Mucosa of stomach (tissue), 1 donor: Measurements from ENCODE around the gene APOC4.

Source experiments
- H3K27me3 ChIP-seq: one replicate; pipeline ENCODE4 v1.7.0; 2013; ENCODE audit warnings: mild to moderate bottlenecking, low read length; ENCODE audit not compliant: control insufficient read depth, insufficient read depth
- H3K36me3 ChIP-seq: one replicate; pipeline ENCODE4 v1.7.0; 2013; ENCODE audit warnings: low read length; ENCODE audit not compliant: control insufficient read depth, insufficient read depth
- H3K4me1 ChIP-seq: one replicate; pipeline ENCODE4 v1.7.0; 2013; ENCODE audit warnings: mild to moderate bottlenecking, low read length; ENCODE audit not compliant: control insufficient read depth, insufficient read depth
- H3K4me3 ChIP-seq: one replicate; pipeline ENCODE4 v1.7.0; 2013; ENCODE audit warnings: low read length
- H3K9ac ChIP-seq: one replicate; pipeline ENCODE4 v1.7.0; 2013; ENCODE audit warnings: mild to moderate bottlenecking, low read length, moderate library complexity
- H3K9me3 ChIP-seq: one replicate; pipeline ENCODE4 v1.7.0; 2013; ENCODE audit warnings: mild to moderate bottlenecking, low read length, moderate library complexity; ENCODE audit not compliant: control insufficient read depth
- donor health status: Pancreatic carcinoma.

The APOC4 gene

DNA sequence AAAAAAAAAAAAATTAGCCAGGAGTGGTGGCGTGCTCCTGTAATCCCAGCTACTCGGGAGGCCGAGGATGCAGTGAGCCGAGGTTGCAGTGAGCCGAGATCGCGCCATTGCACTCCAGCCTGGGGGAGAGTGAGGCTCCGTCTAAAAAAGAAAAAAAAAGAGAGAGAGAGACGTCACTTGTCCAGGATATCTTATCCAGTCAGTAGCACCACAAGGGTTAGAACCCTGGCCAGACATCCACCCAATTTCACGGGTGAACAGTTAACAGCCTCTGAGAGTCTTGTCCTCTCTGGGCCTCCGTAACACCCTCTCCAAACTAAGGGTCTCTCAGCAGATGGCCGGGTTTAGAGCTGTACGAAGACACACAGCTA, 12.2 kb downstream of the APOC4 start:
- Histone ChIP-seq H3K36me3 (no peaks in the 10 kb centered on the region), H3K4me3 (peak overlapping the region; percentile 95), H3K9ac (peak overlapping the region; percentile 91), H3K9me3 (no peaks in the 10 kb centered on the region), H3K4me1 (peaks cover 20% of the 10 kb centered on the region), H3K27me3 (no peaks in the 10 kb centered on the region)

DNA sequence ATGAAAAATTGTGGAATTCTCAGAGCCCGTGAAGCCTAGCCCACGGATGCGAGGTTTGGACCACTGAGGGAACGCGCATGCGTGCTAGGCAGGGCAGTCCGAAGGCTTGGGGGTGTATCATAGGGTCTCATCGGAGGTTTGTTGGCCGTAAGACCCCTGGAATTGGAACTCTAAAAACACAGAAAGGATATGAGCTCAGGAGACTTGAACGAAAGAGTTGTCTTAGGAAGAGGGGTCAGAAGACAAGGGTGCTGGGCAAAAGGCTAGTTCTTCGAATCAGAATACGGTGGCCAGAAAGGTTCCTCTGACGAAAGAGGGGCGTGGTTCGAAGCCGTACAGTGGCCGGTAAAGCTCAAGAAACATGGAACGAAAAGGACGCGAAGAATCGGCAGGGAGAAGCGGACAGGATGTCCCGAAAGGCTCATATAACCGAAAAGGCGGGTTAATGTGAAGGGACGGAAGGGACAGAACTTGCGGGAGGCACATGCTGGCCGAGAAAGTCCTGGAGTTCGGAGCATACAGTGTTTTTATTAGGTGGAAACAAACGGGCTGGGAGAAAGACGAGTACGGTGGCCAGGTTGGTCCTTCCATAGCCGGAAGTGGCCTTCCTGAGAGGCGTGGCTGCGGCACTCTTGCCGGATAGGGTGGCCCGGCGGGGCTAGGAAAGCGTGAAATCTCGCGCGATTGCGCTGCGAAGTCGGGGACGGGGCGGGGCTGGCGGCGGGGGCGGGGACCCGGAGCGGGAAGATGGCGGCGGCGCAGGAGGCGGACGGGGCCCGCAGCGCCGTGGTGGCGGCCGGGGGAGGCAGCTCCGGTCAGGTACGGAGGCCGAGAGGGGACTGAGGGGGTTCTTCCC, 12.8 kb downstream of the APOC4 start, which contains the start of gene CLPTM1:
Gene CLPTM1, plus strand, starts transcription at position 732 of the 856 bp plus-strand sequence. Its CDS starts 16 bp downstream, at position 748.
- H3K4me3 ChIP-seq = peak within 1 kb of the TSS; percentile 95
- peaks cover 20% of the 10 kb centered on the region for H3K4me1 ChIP-seq
- H3K27me3 ChIP-seq = no peaks in the 10 kb centered on the region
- H3K36me3 ChIP-seq = no peaks in the 10 kb centered on the region
- no peaks in the 10 kb centered on the region for H3K9me3 ChIP-seq
- H3K9ac ChIP-seq = peak within 1 kb of the TSS; percentile 91

DNA sequence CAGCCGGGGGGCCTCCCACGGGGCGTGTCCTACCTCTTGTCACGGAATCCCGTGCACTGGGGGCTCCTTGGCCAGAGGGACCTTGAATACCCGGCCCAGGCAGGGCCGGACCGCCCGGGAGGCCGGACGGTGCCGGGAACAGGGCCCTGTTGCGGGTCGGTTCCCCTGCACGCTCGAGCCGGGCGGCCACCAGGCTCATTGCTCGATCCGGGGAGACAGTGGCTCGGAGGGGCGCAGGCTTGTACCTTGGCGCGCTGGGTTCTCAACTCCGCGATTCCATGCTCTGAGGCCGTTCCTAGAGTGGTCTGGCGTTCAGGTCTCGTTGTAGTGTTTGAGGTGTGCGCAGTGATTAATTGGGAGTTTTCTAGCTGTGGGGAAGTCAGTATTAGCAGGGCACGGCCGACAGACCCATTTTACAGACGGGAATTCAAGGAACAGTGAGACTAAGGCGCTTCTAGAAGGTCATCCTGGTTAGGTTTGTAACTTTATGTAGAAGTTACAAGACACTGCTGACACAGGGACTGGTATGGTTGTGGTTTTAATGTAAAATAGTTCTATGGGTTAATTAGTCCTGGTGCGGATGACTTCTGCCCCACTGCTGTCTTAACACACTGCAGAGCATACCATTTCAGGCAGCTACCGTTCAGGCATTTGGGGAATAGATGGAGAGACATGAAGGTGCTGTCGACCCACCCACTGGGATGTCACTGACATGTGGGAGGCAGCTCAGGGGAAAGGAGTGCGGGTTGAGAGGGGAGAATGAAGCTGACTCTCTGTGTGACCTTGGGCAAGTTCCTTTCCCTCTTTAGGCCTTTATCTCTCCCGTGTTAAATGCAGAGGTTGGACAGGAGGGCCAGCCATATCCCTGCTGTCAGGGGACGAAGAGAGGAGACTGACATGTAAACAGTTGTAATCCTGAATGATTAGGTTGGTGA, 13.7 kb downstream of the APOC4 start:
- H3K4me1 ChIP-seq = peaks cover 20% of the 10 kb centered on the region

GRCh38 chr19:44957526-44957925, 15.5 kb downstream of the APOC4 start:
- Histone ChIP-seq H3K9ac (no peak overlapping the region), H3K36me3 (no peaks in the 10 kb centered on the region), H3K9me3 (no peaks in the 10 kb centered on the region), H3K4me1 (peaks cover 13% of the 10 kb centered on the region), H3K27me3 (no peaks in the 10 kb centered on the region), H3K4me3 (no peak overlapping the region)

More for the DNA sequence above, 13.7 kb downstream of the APOC4 start:
- H3K27me3 ChIP-seq = no peaks in the 10 kb centered on the region
- no peaks in the 10 kb centered on the region for H3K9me3 ChIP-seq
- peak overlapping the region; percentile 72 for H3K9ac ChIP-seq
- no peaks in the 10 kb centered on the region for H3K36me3 ChIP-seq
- H3K4me3 ChIP-seq = peak overlapping the region; percentile 53

- Histone ChIP-seq H3K4me3 (no peak overlapping the region), H3K27me3 (no peaks in the 10 kb centered on the region), H3K9me3 (no peaks in the 10 kb centered on the region), H3K9ac (no peak overlapping the region), H3K4me1 (peaks cover 13% of the 10 kb centered on the region), H3K36me3 (no peaks in the 10 kb centered on the region)
Measured at GRCh38 chr19:44958090-44958489, 16.1 kb downstream of the APOC4 start.

- peaks cover 2% of the 10 kb centered on the region for H3K36me3 ChIP-seq
- no peak overlapping the region for H3K9ac ChIP-seq
- H3K4me1 ChIP-seq = peaks cover 13% of the 10 kb centered on the region
- no peaks in the 10 kb centered on the region for H3K27me3 ChIP-seq
- H3K4me3 ChIP-seq = no peak overlapping the region
- H3K9me3 ChIP-seq = no peaks in the 10 kb centered on the region
Measured at GRCh38 chr19:44959691-44960090, 17.7 kb downstream of the APOC4 start.

DNA sequence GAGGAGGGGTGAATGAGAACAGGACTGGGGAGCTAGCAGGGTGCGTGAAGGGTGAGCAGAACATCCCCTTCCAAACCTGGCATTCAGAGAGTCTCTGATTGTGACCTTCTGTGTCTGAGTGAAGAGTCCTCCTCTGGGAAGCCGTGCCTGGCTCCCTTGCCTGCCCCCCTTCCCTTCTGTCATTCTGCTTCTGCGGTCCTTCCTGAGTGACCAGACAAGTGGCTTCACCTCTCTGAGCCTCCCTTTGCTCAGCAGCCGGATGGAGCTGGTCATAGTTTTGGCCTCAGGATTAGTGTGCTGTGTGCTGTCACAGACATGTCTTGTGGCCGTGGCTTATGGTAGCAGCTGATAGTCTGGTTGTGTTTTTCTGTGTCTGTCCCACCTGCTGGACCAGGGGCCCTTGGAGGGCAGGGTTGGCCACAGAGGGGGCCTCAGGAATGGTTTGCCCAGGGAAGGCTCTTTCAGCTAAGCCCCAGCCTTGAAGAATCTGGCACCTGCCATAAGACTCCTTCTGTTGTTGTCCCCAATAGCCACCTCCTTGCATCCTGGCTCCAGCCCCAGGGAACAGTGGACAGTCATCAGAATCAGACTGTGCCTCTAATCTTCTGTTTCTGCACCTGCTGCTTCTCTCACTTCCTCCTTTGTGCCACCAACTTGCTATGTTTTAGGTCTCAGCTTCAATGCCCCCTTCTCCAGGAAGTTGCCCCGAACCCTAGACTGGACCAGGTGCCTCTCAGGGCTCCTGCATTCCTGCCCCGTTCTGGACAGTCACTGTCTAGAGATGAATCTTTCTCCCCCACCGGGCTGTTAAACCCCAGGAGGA, 19.1 kb downstream of the APOC4 start:
- H3K4me1 ChIP-seq = peaks cover 9% of the 10 kb centered on the region
- peaks cover 7% of the 10 kb centered on the region for H3K36me3 ChIP-seq
- H3K27me3 ChIP-seq = no peaks in the 10 kb centered on the region
- H3K9ac ChIP-seq = no peak overlapping the region
- H3K4me3 ChIP-seq = no peak overlapping the region
- no peaks in the 10 kb centered on the region for H3K9me3 ChIP-seq

GRCh38 chr19:44961821-44962220, 19.8 kb downstream of the APOC4 start:
- H3K9ac ChIP-seq = no peak overlapping the region
- no peaks in the 10 kb centered on the region for H3K27me3 ChIP-seq
- no peak overlapping the region for H3K4me3 ChIP-seq
- peaks cover 2% of the 10 kb centered on the region for H3K4me1 ChIP-seq
- no peaks in the 10 kb centered on the region for H3K9me3 ChIP-seq
- H3K36me3 ChIP-seq = peaks cover 7% of the 10 kb centered on the region

DNA sequence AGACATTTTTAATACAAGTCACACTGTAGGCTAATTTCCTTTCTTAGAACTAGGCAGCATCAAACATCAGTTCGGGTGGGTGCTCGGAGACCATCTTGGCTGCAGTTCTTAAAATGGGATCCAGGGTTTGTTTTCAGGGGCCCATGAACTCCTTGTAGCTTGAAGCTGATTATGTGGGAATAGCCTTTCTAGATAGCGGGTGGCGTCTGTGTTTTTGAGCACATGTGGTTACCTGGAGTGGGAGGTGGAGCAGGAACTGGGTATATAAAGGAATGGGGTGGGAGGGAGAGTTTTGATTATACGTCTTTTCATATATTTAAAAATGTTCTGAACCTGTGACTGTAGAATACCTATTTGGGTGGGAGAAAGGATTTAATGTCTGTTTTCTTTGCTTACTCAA, 26.1 kb downstream of the APOC4 start:
- no peak overlapping the region for H3K4me3 ChIP-seq
- no peaks in the 10 kb centered on the region for H3K4me1 ChIP-seq
- H3K9me3 ChIP-seq = no peaks in the 10 kb centered on the region
- H3K9ac ChIP-seq = no peak overlapping the region
- H3K36me3 ChIP-seq = peaks cover 7% of the 10 kb centered on the region
- H3K27me3 ChIP-seq = no peaks in the 10 kb centered on the region

GRCh38 chr19:44968670-44969069, 26.6 kb downstream of the APOC4 start:
- Histone ChIP-seq H3K36me3 (peaks cover 7% of the 10 kb centered on the region), H3K9ac (no peak overlapping the region), H3K27me3 (no peaks in the 10 kb centered on the region), H3K9me3 (no peaks in the 10 kb centered on the region), H3K4me1 (no peaks in the 10 kb centered on the region), H3K4me3 (no peak overlapping the region)

GRCh38 chr19:44969437-44969836, 27.4 kb downstream of the APOC4 start:
- no peaks in the 10 kb centered on the region for H3K27me3 ChIP-seq
- H3K9ac ChIP-seq = no peak overlapping the region
- H3K36me3 ChIP-seq = peaks cover 14% of the 10 kb centered on the region
- no peaks in the 10 kb centered on the region for H3K9me3 ChIP-seq
- H3K4me3 ChIP-seq = no peak overlapping the region
- H3K4me1 ChIP-seq = no peaks in the 10 kb centered on the region
